ENCODE measurements around the gene SIM2.

SIM2 gene

DNA sequence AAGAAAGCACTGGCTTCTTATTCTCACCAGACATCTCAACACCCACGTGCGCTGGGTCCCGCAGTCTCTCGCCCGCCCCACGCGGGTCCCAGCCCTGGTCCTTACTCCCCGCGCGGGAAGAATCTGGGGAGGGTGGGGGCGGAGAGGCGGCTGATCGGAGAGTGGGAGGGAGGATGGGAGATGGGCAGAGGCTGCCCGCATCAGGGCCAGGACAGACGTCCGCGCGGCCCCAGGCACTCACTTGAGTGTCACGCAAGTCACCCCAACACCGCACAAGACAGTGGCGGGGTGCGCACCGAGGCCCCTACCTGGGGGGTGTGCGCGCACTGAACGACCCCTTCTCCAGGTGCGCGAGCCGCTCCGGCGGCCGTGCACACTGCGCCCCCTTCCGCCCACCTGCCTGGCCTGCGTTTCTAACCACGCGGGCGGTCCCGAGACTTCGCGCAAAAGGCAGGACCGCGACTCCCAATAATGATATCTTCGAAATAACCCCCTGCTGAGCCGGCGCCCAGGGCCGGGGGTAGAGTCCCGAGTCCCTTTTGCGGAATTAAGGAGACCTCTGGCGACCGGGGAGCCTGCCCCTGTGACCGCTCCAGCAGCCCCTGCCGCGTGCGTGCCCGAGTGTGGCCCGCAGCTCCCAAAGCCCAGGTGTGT is 6.0 kb upstream of the SIM2 start:
- no peak overlapping the region for H3K4me3 ChIP-seq (replicated peaks; ENCODE audit: low read depth, low read length)
- DNase-seq (ENCODE audit: extremely low read depth, low read depth): no peak
- TF ChIP-seq, protein P1, sequence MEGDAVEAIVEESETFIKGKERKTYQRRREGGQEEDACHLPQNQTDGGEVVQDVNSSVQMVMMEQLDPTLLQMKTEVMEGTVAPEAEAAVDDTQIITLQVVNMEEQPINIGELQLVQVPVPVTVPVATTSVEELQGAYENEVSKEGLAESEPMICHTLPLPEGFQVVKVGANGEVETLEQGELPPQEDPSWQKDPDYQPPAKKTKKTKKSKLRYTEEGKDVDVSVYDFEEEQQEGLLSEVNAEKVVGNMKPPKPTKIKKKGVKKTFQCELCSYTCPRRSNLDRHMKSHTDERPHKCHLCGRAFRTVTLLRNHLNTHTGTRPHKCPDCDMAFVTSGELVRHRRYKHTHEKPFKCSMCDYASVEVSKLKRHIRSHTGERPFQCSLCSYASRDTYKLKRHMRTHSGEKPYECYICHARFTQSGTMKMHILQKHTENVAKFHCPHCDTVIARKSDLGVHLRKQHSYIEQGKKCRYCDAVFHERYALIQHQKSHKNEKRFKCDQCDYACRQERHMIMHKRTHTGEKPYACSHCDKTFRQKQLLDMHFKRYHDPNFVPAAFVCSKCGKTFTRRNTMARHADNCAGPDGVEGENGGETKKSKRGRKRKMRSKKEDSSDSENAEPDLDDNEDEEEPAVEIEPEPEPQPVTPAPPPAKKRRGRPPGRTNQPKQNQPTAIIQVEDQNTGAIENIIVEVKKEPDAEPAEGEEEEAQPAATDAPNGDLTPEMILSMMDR (IDR thresholded peaks at IDR 0.05; ENCODE audit: low read depth, low read length, missing control alignments): peak; percentile 32

DNA sequence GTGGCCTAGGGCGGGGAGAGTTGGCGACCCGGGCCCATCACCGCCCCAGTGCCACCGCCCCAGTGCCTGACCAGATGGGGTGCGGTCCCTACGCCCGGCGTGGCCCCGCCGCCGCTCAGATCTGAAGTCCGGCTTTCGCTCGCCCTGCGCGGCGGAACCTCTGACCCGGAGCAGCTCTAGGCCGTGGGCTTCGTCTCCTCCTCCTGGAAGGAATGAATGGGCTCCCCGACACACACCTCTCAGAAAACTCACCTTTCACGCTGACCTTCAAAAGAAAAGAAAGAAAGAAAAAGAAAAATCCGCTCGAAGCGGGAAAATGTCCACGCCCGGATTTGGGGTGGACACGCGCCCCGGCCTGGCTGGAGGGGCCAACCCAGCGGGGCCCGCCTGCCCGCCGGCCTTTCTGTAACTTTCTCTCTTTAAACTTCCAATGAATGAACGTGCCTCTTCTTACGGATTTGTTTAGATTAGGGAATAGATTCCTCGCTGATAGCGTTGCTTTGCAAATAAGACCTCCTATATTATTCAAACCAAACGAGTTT is 5.4 kb upstream of the SIM2 start:
- no peak for DNase-seq (ENCODE audit: extremely low read depth, low read depth)
- TF ChIP-seq, protein P1 (IDR thresholded peaks at IDR 0.05; ENCODE audit: low read depth, low read length, missing control alignments): no peak
- H3K4me3 ChIP-seq (replicated peaks; ENCODE audit: low read depth, low read length): no peak overlapping the region

DNA sequence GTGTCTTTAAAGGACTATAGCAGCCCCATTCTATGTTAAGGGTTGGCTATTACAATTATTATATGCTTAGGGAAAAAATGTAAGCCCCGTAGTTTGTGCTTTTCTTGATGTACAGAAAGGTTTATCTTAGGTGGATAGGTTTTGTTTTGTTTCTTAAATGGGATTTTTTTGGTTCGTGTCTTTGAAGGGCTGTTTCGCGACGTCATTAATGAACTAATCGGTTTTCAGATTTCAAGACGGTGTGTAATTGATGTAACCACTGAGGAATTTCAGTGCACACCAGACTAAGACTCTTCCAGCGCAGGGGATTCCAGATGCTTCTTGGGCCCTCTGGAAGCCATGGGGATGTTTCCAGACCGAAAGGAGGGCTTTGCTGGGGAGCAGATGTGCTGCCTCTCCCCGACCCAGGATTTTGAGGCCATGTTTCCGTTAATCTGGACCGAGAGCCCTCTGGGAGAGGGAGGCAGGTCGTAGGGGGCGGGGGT is 4.8 kb upstream of the SIM2 start:
- TF ChIP-seq, protein P1 (IDR thresholded peaks at IDR 0.05; ENCODE audit: low read depth, low read length, missing control alignments): no peak
- DNase-seq (ENCODE audit: extremely low read depth, low read depth): no peak
- H3K4me3 ChIP-seq (replicated peaks; ENCODE audit: low read depth, low read length): no peak overlapping the region

DNA sequence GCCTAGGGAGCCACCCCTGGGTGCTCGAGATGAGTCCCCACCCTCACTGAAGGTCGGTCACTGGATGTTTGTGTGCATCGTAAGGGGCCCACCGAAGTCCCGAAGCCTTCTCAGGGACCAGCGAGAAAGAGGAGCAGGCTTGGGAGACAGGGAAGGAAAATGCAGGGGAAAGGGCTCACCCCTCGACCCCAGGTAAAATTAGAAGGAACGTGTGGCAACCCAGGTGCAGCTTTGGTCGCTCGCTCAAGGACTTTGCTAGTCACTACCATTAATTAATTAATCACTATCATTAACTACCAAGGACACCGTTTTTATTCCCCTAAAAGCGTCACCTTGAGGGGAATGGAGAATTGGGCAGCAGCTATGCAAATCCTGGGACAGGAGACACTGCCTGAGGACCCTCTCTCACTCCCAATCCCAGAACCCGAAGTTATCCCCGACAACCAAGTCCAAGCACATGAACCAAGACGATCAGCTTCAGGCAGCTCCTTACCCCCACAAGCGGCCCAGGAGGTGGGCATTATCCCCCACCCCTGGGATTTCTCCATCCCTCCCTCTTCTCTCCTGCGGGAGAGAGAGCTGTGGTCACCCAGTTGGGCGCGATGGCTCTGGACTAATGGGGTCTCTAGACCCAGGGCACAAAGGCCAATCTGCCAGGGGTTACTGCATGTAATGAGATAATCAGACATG is 4.2 kb upstream of the SIM2 start:
- DNase-seq (ENCODE audit: extremely low read depth, low read depth): no peak
- no peak overlapping the region for H3K4me3 ChIP-seq (replicated peaks; ENCODE audit: low read depth, low read length)
- TF ChIP-seq, protein P1 (IDR thresholded peaks at IDR 0.05; ENCODE audit: low read depth, low read length, missing control alignments): no peak

DNA sequence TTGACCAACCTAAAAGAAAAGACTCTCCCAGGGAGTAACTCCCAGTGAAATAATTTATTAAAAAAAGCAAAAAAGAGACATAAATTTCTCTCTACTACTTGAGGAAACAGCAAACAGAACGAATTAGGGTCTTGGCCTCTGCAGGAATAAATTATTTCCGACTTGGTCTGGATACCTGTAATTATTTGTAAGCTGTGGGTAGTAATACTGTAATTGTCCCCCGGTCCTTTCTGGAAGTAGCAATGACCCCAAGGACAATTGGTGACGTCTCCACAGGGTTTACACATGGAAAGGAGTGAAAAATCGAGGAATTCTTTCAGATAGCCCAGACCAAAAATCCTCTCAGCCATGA is 3.7 kb upstream of the SIM2 start:
- TF ChIP-seq, protein P1 (IDR thresholded peaks at IDR 0.05; ENCODE audit: low read depth, low read length, missing control alignments): no peak
- H3K4me3 ChIP-seq (replicated peaks; ENCODE audit: low read depth, low read length): no peak overlapping the region
- no peak for DNase-seq (ENCODE audit: extremely low read depth, low read depth)

DNA sequence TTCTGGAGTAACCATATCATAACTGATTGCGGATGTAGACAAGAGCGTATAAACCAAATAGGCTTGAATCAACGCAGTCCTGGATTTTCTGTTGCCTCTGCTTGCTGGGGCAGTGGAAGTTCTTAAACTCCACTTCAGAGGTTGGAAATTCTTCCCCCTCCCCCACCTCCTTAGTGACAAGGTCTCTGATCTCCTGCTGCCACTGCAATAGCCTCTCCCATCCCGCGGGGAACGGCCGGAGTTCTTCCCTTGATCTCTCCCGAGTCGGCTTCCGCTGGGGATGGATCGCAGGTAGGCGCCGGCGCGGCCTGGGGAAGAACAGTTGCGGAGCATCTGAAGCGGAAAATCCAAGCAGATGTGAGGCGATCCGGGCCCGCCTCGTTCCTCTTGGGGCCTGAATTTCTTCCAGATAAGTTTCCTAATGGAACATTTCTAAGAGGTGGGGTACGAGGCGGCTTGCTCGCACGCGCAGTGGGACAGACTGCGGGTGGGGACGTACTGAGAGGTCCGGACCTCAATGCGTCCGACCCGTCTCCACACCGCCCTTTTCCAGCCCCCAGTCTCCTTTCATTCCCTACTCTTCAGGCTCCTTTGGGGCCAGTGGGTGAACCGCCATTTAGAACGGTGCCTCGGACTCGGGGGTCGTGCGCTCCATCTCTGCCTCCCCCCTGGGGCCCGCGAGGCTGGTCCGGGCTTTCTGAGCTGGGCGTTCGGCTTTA is 3.1 kb upstream of the SIM2 start:
- H3K4me3 ChIP-seq (replicated peaks; ENCODE audit: low read depth, low read length): no peak overlapping the region
- DNase-seq (ENCODE audit: extremely low read depth, low read depth): no peak
- TF ChIP-seq, protein P1 (IDR thresholded peaks at IDR 0.05; ENCODE audit: low read depth, low read length, missing control alignments): no peak

All from HFF-Myc (cell line).